ENCODE measurements around the gene SFN.
"Not testable (repeated sequence)": the region's sequence is repeated elsewhere in the genome, so short reads cannot be mapped to it uniquely, and the experiment has no call there.

Gene SFN

DNA sequence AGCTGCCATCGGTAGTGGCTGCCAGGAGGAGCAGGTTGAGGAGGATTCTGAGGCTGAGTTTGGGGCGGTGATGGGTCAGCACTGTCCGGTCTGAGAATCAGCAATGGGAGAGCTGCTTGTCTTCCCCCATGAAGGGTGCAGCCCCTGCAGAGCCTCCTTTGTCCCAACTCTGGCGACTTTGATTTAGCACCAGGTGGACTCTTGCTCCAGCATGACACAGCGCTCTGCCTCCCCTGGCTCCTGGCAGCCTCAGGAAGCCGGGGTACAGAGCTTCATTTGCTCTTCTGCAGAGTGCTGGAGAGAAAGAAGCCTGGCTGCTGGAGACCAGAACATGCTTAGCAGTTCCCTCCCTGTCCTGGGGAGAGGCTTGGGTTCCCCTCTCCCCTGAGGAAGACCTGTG is 23.2 kb upstream of the SFN start:
- DNase-seq (ENCODE audit: low read depth) = no peak

DNA sequence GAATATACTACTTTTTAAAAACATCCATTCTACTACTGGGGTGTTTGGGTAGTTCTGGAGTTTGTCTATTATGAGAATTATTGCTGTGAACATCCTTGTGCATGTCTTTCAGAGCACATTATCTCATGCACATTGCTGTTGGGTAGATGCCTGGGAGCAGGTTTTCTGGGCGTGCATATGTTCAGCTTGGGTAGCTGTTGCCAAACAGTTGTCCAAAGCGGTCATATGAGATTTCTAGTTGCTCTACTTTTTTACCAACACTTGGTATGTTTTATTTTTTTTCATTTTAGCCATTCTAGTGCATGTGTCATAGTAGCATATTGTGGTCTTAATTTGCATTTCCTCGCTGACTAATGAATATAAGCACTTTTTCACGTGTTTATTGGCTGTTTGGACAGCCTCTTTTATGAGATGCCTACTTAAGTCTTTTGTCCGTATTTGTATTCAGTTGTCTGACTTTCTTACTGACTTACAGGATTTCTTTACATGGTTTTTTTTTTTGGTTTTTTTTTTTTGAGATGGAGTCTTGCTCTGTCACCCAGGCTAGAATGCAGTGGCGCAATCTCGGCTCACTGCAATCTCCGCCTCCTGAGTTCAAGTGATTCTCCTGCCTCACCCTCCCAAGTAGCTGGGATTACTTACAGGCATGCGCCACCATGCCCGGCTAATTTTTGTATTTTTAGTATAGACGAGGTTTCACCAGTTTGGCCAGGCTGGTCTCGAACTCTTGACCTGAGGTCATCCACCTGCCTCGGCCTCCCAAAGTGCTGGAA is 18.3 kb upstream of the SFN start:
- DNase-seq (ENCODE audit: low read depth) = no peak

DNA sequence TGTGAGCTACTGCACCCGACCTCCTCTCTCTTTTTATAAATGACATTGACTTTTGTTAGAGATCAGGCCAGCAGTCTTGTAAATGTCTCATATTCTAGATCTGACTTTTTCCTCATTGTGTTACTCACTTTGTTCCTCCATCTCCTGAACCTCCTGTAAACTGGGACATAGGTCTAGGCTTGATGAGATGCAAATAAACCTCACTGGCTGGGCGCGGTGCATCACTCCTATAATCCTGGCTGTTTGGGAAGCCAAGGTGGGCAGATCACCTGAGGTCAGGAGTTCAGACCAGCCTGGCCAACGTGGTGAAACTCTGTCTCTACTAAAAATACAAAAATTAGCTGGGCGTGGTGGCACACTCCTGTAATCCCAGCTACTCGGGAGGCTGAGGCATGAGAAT is 15.1 kb upstream of the SFN start:
- not testable (repeated sequence) for DNase-seq (ENCODE audit: low read depth)

GRCh38 chr1:26848499-26848898 is 14.4 kb upstream of the SFN start:
- no peak for DNase-seq (ENCODE audit: low read depth)

- no peak for DNase-seq (ENCODE audit: low read depth)
Measured at GRCh38 chr1:26848941-26849774, 13.8 kb upstream of the SFN start.

GRCh38 chr1:26851106-26851684 is 11.8 kb upstream of the SFN start:
- no peak for DNase-seq (ENCODE audit: low read depth)

DNA sequence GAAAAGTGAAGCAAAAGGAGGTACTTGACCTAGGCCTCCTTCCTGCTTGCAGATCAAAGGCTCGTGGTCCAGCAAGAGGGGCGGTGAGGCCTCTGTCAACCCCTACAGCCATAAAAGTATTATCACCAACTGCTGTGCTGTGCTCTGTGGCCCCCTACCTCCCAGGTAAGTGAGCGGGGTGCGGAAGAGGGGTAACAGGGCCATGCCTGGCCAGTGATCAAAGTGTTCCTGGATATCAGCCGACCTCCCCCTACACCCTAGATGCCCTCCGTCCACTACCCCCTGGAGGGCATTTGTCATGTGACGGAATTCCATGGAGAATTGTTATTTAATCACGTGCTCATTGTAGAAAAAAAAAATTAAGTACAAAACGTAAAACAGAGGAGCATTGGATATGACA is 10.2 kb upstream of the SFN start:
- no peak for DNase-seq (ENCODE audit: low read depth)

- DNase-seq (ENCODE audit: low read depth) = peak; percentile 62
Measured at GRCh38 chr1:26853156-26853555, 9.8 kb upstream of the SFN start.

DNA sequence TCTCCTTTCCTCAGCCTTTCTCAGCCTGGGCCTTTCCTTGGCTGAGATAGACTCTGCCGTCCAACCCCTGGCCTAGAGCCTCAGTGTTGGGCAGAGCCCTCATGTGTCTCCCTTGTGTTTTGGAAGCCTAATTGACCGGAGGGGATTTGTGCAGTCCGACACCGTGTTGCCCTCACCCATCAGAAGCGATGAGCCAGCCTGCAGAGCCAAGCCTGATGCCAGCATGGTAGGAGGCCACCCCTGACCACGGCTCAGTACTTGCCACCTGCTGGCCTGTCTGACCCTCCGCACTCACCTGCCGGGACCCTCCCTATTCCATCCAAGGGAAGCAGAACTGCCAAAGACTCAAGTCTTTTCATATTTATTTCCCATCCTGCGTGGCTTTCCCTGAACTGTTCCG is 9.3 kb upstream of the SFN start:
- DNase-seq (ENCODE audit: low read depth) = no peak

GRCh38 chr1:26854906-26855305 is 8.0 kb upstream of the SFN start:
- no peak for DNase-seq (ENCODE audit: low read depth)

- DNase-seq (ENCODE audit: low read depth) = no peak
Measured at GRCh38 chr1:26855636-26856035, 7.3 kb upstream of the SFN start.

DNA sequence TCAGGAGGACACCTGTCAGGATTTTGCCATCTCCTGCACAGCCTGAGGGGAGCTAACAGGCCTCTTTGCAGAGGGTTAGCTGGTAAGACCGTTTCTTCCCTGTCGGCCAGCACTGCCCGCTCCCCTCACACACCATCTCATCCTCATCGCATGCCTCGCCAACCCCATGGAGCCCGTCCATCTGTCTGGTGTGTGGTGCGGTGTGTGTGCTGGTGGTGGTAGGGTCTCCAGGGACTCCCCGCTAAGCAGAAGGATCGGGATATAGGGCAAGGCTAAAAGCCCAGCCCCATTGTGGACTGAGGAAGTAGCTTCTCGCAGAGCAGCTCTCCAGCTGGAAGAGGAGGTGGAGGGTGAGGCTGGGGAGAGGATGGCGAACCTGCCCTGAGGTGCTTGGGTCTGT is 6.8 kb upstream of the SFN start:
- no peak for DNase-seq (ENCODE audit: low read depth)

DNA sequence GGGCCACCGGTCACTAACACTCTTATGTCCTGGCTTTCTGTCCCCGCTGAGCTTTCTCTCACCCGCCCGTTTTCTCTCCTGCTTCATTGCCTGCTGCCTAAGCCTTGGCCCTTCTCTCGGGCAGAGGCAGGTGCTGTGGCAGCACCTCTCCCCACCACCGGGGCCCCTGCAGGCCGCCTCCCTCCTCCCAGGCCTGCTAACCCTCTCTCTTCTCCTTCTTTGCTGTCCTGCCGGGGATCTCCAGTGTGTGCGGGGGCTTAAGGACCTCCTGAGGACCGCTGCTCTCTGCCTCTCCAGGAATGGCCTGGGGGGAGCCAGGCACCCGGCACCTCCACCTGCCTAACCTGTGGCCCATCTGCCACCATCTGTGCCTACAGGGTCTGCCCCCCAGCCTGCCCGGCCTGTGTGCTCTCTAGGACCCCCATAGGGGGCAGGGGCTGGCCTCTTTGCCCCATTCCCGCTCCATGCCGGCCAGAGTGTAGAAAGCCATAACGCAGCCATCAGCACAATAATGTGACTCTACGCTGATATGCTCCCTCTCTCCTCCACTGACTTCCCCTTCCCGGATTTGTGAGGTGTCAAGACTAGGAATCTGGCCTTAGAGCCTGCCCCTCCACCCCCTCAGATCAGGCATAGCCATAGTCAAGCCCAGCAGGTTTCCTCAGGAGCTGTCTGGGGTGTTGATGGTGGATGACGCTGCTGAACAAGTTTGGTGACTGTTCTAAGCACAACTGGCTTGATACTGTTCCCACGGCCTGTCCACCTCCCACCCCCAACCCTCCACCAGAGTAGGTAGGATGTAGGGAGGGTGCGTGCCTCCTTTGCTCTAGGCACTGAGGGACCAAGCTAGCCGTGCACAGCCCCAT is 6.1 kb upstream of the SFN start:
- no peak for DNase-seq (ENCODE audit: low read depth)

- DNase-seq (ENCODE audit: low read depth) = no peak
Measured at GRCh38 chr1:26857473-26858060, 5.4 kb upstream of the SFN start.

DNA sequence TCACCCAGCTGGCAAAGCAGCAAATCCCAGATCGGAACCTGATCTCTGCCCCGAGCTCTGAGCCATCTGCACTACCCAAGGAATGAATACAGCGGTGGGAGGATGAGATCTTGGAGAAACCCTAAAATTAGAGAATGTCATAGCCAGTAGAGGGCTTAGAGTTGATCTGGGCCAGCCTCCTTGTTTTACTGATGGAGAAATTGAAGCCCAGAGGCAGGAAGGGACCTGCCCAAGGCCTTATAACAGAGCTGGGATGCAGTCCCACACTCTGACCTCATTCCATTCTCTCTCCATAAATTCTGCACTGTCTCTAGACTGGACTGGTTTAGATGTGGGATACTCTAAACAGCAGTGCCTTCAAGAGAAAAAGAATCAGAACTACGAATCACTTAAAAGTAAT is 4.8 kb upstream of the SFN start:
- DNase-seq (ENCODE audit: low read depth) = no peak

DNA sequence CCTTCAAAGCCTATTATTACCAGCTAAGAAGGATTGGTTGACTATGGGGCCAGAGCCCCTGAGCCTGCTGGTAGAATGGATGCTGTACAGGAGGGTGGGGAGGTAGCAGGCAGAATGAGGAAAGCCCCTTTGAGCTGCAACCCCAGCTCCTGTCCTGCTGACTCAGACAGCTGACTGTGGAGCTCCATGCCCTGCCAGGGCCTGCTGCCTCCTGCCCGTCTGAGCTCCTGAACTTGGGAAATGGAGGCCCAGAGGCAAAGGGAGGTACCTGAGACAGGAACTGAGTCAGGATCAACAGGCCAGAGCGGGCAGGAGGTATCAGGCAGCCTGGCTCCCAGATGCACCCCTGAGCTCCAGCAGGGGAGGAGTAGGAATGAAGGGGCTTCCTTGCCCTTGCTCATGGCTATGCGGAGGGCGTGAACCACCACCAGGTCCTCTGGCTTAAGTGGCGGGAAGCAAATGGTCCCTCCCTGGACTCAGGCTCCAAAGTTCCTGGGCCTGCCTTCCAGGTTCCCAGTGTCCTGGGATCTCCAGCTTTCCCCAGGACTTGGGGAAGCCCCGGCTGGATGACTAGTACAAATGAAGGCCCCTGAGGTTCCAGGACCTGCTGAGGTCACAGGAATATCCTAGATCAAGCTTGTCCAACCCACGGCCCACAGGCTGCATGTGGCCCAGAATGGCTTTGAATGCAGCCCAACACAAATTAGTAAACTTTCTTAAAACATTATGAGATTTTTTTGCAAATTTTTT is 3.9 kb upstream of the SFN start:
- DNase-seq (ENCODE audit: low read depth) = no peak

DNA sequence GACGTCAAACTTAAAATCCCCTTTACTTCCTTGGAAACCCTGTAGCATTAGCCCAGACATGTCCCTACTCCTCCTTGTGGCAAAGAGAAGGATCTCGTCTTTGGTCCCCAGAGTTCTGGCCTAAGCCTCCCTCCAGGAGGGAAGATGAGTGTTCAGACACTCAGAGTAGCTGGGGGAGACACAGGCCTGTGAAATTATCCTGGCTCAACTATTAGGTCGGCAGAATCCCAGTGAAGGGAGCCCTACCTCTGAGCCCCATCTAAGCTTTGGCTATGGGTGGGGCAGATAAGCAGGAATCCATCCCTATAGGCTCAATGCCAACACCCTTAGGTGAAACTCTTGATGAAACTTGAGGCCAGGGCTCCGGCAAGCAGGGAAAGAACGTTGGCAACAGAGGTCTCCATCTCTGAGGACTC is 1.7 kb upstream of the SFN start:
- no peak for DNase-seq (ENCODE audit: low read depth)

DNA sequence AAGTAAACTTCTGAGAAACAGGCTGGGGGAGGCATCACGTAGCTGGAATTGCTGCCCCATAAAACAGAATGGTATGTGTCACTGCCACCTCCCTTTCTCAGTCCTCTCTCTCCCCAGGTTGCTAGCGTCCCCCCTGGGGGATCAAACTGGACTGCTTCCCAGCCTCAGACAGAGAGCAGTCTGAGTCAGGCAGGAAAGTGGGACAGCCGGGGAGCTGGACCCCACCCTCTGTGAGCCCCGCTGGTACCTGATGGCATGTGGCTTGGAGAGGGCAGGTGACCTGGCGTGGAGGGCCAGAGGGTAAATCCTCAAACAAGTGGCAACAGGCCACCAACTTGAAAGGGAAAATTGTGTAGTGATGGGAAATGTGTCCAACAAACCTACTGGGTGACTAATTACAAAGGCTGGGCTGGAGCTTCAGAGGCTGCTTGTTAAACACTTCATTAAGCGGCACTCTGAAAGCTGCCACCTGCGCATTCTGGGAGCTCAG is 1.0 kb upstream of the SFN start:
- no peak for DNase-seq (ENCODE audit: low read depth)

- DNase-seq (ENCODE audit: low read depth) = no peak
Measured at GRCh38 chr1:26863685-26864077, 732 bp downstream of the SFN start.

DNA sequence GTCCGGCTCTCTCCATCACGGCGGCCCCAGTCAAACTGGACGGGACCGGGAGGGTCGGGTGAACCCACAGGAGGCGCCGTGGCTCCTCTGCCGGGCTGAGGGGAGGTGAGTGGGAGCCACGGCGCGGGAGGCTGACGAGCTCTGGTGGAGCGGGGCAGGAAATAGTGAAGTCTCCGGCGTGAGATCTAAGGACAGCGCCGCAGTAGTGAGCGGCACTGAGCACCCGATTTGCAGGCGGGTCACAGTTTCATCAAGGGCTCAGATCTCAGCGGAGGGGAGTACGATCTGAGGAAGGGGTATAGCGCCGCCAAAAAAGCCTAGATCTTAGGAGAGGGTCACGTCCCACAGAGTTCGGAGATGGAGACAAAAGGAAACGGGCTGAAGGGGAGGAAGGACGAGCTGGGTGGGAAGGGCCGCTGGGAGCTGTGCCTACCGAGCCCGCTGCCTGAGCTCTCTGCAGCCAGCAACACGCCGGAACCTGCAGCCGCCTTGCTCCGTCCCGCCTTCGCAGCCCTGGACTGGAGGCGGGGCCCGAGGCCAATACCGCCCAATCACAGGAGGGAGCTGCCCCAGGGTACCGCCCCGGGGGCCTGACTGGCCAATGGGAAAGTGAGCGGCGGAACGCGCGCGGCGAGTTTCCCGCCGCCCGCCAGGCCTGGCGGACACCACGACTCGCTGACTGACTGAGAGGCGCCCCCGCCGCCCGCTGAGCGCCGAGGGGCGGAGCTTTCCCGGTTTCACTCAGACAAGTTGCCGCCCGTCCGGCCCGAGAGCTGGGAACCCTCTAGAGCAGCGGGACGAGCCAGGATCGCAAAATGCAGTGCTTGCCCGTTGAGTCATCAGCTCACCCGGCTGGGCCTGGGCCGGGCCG is 1.9 kb downstream of the SFN start:
- peak; percentile 81 for DNase-seq (ENCODE audit: low read depth)

Measured in stimulated activated CD8-positive, alpha-beta memory T cell treated with anti-CD3 and anti-CD28 coated beads, Interleukin-15, amount 100 ng/mL, for 24 hours (primary cell).